Astrocyte (in vitro differentiated cells and primary cell): ENCODE measurements around the gene LIN28B.

Experiments used
- CTCF ChIP-seq: IDR thresholded peaks from 2 replicates; pipeline ENCODE4 v1.5.1; 2011; ENCODE audit warnings: low read depth, mild to moderate bottlenecking, inconsistent platforms, low read length, moderate library complexity; ENCODE audit not compliant: insufficient read depth
- EZH2 ChIP-seq: IDR thresholded peaks from 2 replicates; pipeline ENCODE4 v1.6.1; 2012; ENCODE audit warnings: mild to moderate bottlenecking, low read length, inconsistent platforms; ENCODE audit not compliant: insufficient read depth

GRCh38 chr6:105111871-105112270, 155.0 kb downstream of the LIN28B start:
- TF ChIP-seq CTCF: no peak
- no peak for TF ChIP-seq EZH2
